Measurements from ENCODE around the gene SORCS2.

The SORCS2 gene

DNA sequence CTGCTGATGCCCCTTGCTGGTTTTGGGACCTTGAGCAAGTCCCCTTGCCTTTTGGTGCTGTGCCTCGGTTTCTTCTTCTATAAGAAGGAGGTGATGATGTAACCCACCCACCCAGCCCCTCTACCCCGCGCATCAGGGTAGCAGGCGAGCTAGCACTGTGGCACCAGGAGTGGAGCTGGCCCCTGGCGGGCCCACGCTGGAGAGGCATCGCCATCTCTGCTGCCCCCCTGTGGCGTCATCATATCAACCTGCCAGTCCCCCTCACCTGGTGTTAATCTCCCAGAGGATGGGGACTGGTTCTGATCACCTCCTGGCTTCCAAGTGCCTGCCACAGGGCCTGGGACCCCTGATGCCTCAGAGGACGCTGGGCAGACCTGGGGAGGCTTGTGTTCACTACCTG lies 6.3 kb upstream of the SORCS2 start:
- DNase-seq (ENCODE audit: low read depth in 2 of 2), result peak in 1 of 2 donors; percentile 14

DNA sequence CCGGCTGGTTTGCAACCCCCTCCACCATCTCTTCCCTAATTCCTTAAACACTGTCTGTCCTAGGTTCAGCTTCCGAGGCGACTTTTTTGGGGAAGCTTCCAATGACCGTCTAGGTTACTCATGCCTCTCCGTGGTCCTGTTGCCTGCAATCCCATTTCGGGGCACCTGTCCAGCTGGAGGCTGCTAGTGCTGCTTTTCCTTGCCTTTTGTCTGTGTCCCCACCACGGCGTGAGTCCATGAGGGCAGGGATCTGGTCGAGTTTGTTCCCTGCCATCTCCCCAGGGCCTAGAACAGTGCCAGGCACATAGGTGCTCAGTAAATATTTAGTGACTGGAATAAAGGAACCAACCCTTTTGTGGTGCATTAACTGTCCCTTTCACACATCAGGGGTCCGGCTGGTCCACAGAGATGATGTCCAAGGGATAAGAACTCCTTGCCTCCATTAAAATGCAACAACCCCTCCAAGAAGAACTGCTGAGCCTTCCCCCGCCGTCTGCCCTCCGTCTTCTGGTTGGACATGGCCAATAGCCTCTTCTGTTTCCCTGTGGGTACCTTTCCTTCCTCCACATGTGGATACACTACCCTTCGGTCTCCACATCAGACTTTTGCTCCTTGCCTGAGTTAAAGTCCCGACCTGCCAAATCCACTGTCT lies 5.7 kb upstream of the SORCS2 start:
- DNase-seq (ENCODE audit: low read depth in 2 of 2), result no peak

DNA sequence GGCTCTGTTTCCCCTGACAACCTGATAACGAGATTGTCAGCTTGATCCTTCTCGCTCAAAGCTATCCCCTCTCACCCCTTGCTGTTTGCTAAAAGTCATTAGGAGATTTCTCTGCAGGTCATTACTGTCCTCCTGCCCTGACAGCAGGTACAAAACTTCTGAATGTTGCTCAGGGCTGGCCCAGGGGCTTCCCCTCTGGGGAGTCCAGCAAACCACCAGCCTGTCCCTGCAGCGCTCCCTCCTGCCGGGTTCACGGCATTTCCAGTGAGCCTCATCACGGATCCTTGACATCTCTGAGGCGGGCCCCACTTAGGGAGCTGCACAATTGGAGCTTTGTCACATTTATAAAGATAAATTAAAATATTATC lies 5.2 kb upstream of the SORCS2 start:
- DNase-seq (ENCODE audit: low read depth in 2 of 2), result no peak

DNA sequence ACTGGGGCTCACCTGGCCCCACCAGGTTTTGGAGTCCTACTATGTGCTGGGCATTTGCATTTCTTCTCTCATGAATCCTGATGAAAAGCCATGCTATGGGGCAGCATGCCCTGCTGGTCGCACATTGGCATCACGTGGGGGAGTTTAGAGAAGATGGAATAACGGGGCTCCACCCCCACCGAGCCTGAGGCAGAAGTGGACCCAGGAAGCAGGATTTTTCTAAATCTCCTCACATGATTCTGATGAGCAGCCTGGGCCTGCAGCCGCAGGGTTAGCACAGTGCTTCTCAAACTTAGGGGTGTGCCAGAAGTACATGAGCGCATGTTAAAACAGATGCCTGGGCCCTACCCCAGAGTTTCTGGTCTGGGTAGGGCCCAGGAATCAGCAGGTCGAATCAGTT lies 4.6 kb upstream of the SORCS2 start:
- DNase-seq (ENCODE audit: low read depth in 2 of 2), result no peak

DNA sequence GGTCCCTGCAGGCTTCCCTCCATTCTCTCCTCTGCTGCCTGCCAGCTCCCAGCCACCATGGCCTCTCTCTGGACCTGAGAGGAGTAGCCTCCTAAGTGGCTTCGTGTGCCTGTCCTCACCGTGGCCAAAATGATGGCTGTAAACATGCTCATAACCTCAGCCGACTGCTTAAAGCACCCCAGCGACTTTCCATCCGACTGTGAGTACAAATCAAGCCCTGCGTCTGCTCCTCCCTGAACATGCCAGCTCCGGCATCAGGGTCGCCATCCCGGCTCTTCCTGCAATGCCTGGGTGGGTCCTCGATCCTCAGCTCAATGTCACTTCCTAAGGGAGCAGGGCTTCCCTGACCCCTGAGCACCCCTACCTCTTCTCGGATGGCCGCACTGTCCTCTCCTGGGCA lies 3.3 kb upstream of the SORCS2 start:
- DNase-seq (ENCODE audit: low read depth in 2 of 2), result no peak

DNA sequence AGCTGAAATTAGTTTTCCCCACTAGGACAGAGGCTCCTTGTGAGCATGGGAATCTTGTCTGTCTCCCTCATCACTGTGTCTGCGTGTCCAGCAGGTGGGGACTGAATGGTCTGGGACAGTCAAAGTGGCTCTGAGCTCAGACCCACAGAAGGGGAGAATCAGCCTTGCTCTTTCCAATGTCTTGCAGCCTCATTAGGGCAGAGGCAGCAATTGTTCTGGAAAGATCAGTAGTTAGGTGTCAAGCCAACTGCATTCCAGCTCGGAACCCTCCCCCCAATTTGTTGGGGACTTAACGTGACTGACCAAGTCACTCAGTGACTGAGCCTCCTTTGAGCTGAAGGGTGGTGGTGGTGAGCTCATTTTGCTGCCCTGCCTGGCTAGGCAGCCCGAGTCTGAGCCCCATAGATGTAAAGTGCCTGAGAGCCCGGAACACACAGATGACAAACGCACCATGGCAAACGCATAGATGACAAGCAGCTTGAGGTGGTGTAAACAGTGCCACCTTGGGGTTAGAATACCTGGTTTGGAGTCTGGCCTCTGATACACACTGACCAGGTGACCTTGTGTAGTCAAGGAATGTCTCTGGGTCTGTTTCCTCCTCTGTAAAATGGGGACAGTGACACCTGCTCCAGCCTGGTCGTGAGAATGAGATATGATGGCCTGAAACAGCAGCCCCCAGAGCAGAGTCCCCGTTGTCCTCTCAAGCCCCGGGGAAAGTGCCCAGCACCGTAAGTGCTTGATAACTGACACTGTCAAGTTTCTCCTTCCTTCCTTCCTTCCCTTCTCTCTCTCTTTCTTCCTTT lies 2.7 kb upstream of the SORCS2 start:
- DNase-seq (ENCODE audit: low read depth in 2 of 2), result no peak

DNA sequence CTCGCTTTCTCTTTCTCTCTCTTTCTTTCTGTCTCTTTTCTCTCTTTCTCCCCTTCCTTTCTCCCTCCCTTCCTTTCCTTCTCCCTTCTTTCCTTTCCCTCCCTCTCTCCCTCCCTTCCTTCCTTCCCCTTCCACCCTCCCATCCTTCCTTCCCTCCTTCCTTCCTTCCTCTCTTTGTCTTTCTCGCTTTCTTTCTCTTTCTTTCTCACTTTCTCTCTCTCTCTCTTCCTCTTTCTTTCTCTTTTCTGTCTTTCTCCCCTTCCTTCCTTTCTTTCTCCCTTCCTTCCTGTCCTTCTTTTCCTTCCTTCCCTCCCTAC lies 2.1 kb upstream of the SORCS2 start:
- DNase-seq (ENCODE audit: low read depth in 2 of 2), result no peak

DNA sequence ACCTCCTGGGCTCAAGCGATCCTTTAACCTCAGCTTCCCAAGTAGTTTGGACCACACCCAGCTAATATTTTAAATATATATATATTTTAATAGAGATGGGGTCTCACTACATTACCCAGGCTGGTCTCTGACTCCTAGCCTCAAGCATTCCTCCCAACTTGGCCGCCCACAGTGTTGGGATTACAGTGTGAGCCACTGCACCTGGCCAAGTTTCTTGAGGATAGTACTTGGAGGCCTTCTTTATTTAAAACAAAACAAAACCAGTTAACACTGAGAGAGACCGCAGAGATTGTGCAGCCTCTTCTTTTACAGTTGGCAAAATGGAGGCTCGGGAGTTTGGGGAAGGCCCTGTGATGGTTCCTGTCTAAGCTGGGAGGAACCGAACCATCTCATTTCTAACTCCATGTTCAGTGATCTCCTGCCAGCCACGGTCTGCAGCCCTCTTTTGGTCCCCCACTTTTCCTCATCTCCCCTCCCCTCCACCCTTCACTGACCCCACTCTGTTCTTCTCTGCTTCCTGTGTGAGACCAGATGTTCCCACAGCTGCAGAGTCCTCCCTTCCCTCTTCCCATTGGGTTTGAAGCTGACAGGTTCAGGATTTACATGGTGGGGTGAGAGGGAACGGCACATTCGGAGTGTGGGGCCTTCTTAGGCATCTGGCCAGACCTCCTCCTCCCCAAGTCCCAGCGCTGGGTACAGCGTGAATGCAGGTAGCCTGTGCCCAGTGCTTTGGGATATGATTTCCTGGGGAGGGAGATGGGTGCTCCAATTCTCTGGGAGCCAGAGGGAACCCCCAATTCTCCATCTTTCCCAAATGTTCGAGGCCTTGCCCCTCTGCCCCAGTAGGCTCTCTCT lies 1.4 kb upstream of the SORCS2 start:
- DNase-seq (ENCODE audit: low read depth in 2 of 2), result no peak

DNA sequence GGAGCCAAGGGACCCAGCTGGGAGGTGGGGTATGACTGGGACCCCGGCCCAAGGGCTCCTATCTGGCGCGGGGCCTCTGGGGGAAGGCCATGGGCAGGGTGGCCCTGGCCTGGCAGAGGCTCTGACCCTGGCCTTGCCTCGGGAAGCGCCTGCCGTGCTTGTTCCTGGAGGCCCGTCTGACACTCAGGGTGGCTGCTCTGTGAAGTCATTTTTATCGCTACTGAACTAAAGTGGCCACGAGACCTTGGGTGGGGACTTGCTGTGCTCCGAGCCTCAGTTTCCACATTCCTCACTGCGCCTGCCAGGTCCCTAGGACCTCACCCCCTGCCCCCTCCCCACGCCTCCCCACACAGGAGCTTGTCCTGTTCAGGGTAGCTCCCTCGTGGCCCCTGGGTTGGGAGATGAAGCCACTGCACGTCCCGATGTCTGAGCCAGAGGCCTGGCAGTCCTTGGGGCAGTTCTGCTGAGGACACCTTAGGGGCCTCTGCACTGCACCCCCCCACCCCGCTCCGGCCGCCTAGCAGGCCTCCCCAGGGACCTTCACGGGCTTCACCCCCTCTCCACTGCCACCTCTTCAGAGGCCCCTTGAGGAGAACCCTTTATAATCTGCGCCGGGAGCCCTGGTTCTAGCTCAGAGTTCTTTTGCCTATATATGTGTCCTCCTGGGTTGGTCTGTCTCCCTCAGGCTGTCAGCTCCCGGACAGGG lies 639 bp upstream of the SORCS2 start:
- DNase-seq (ENCODE audit: low read depth in 2 of 2), result no peak

DNA sequence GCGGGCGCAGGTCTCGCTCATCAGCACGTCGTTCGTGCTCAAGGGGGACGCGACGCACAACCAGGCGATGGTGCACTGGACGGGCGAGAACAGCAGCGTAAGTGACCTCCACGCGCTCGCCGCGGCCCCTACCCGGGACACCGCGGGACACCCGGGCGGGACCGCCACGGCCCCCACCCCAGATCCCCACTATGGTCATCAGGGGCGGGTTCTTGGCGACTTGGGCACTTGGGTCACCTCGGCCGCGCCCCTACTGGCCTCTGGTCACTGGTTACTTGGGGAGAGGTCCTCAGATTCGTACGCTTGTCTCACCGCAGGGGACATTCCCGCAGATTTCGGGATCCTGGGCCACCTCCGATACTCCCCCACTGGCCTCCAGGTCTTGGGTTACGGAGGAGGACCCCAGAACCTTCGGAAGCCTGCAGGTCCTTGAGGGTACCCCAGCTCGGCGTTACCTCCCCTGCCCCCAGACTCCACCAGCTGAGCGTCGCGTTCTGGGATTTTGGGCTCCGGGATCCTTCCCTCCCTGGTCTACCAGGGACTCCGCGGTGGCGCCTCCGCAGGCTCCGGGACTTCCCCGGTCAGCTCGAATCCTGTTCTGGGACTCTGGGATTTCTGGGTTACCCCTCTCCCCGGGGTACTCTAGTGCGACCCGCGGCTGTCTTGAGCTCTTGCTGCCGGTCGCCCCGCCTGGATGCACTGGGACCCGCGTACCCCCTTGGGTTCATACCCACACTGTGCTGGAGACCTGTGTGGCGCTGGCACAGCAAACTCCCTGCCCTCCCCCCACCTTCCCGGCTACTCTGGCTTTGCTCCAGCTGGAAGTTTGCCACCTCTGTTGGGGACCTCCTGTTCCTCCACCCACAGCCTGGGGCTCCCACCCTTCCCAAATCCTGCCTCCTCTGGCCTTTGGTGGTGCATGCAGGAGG lies 956 bp downstream of the SORCS2 start:
- no peak for DNase-seq (ENCODE audit: low read depth in 2 of 2)

DNA sequence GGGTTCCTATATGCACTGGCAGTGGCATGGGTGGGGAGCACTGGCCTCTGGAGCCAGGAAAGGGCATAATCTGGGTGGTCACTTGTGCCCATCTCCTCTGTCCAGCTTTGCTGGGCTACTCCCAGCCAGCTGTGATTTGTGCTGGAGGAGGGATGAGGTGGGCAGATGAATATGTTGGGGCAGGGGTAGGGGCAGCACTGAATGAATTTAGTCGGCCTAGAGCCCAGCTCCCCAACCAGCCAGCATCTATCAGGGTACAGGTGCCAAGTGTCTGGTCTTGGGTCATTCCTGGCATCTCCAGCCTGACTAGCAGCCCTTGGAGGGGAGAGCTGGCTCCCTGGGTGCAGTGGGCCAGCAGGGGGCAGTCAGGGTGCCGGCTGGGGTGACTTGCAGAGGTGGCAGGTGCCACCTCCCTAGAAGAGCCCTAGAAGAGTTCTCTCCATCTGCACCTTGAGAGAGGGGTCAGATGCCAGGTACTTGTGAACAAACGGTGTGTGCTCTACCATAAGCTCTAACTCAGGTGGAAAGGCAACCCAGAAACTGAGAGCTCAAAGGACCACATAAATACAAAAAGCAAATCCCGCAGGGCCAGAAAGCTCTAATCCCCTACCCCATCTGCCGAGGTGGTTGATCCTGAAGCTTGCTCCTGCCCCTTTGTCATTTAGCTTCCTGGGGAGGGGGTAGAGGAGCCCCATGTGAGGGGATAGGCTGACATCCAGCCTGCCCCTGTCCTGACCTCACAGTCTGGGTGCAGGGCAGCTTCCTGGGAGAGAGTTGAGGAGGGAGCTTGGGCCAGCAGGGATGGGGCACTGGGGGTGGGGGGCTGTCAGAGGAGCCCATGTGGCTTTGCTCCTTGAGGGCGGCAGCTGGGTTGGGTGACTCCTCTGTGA lies 2.2 kb downstream of the SORCS2 start:
- peak; percentile 12 to 23 for DNase-seq (ENCODE audit: low read depth in 2 of 2)

DNA sequence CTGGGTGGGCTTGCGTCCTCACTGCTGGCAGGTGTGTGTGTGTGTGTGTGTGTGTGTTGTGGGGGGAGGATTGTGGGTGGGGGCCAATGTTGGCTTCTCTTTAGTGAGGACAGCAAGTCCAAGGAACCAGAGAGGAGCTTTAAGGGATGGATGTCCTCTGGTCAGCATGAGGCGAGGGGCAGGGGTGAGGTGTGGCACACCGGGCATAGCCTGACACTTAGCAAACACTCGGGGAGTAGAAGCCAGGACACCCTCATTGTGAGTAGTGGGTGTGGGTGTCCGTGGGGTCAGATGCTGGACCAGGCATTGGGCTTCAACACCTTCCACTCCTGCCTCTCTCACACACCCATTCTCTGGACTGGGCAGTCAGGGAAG lies 2.8 kb downstream of the SORCS2 start:
- no peak for DNase-seq (ENCODE audit: low read depth in 2 of 2)

DNA sequence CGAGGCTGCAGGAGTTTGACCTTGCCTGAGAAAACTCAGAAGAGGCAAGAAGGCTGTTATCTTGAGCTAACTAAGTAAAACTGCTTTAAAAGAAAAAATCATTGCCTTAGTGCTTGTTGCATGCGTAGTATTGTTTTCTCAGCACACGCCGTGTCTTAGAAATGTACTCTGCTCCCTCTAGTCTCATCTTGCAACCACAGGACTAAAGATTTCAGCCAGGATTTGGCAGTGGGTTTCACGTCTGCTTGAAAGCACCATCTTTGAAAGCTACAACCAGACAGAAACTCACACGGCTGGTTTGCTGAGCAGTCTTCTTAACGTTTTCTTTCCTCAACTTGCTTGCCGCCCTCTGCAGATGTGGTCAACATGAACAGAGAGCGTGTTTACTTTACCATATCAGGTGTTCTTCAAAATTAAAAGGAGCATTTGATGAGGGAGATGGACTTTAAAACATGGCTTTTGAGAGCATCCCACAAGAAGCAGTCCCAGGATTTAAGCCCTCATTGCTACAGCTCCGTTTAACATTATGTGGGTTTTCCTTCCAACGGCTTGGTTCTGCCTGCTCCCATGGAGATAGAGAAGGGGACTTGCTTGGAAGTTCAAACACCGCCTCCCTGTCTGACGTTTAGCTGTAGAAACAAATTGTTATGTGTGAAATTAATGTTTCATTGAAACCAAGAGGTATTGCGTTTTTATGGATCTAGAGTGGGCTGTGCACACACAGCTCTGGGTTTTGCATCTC lies 3.4 kb downstream of the SORCS2 start:
- DNase-seq (ENCODE audit: low read depth in 2 of 2), result no peak

DNA sequence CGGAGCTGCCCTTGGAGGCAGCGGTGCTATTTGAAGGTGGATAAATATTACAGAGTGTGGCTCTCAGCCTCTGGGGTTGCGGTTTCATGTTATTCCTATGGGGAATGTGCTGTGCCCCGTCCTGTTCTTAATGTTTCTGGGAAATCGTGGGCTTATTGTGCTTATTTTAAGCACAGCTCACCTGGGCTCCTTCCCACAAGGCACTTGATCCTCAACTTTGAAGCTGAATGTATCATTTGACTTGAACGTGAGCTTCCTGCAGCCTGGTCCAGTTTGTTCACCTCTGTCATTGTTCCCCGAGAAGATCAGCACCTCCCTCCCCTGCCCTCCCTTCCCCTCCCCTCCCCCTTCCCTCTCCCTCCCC lies 3.9 kb downstream of the SORCS2 start:
- no peak for DNase-seq (ENCODE audit: low read depth in 2 of 2)

DNA sequence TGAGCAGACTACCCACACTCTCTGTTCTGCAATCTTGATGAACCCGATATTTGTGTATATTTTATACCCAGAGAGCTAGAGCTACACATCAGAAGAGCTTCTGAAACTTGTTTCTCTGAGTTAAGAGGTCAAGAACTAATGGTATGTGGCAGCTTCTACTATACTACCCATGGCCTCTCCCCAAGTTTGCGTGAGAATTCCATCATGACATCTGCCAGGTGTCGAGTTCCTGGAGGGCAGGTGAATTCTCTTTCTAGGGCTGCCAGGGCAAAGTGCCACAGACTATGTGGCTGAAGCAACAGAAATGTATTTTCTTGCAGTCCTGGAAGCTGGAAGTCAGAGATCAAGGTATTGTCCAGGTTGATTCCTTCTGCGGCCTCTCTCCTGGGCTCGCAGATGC lies 4.4 kb downstream of the SORCS2 start:
- DNase-seq (ENCODE audit: low read depth in 2 of 2), result no peak

DNA sequence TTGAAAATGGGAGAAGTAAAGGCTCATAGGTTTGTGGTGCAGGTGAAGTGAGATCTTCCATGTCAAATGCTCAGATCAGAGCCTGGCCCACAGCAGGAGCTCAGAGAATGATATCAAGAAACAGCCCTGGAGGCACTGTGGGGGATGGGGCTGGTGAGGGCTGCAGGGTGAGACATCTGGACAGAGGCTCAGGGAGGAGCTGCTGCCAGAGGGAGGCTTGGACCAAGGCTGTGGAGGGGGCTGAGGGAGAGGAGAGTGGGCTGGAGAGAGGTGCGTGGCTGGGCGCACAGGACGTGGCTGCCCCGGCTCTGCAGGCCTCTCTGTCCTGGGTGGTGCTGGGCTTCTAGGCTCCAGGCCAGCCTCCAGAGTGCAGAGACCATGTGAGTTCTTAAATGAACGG lies 5.6 kb downstream of the SORCS2 start:
- no peak for DNase-seq (ENCODE audit: low read depth in 2 of 2)

DNA sequence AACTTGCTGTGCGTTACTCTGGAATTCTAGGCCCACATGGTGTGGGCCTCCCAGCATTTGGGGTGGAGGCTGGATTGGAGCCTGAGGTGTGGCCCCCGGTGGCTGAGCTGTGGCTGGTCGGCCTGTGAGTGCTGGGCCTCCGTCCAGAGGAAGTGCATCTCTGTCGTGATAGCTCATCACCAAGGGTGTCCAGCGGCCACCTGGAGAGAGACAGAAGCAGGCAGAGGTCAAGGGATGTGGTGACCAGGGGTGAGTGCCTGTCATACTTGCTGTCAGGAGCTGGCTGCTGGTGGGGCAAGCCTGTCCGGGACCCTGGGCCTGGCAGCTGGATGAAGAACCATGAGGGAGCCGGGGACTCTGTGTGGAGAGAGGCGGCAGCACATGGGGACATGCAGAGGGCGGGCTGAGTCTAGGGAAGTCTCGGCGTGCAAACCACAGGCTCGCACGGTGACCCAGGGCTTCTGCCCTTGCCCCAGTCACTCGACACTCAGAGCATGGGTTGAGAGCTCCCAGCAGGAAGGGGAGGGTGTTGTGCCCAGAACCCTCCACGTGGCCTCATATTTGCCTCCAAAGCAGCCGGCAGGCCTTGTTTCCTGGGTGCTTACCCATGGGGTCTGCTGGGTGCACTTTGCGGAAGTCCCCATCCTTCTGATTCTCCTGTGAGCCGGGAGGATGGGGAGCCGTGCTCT lies 6.2 kb downstream of the SORCS2 start:
- DNase-seq (ENCODE audit: low read depth in 2 of 2), result no peak

DNA sequence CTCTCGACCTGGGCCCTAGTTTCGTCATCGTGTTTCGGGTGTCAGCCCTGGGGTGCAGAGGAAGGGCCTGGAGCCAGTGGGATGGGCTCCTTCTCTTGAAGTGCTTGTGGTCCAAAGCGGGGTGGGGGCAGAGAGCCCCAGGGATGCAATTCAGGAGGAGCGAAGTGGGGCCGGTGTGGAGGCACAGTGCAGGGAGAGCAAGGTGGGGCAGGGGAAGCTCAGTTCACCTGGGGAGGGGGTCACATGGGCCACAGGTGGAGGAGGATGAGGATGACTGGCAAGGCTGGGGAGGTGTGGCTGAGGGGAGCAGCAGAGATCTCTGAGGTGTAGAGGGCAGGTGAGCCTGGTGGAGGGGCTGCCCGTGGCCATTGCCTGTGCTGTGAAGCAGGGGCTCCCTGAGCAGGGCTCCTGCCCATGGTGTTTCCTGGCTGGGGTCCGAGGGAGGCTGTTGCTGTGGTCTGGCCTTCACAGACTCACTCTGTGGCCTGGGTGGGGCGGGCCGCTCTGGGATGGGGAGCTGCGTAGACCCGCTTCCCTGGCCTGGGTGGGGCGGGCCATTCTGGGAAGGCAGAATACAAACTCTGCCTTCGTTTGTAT lies 6.9 kb downstream of the SORCS2 start:
- DNase-seq (ENCODE audit: low read depth in 2 of 2), result no peak

All from stimulated activated CD8-positive, alpha-beta memory T cell treated with anti-CD3 and anti-CD28 coated beads, Interleukin-2, amount 100 ng/mL, for 48 hours (primary cell).